OCI-LY1 (cell line): Measurements from ENCODE around the gene FRMD4A.

ENCODE experiments used
- EZH2 ChIP-seq: fragments of 200-600 bp; sonication (generic), shearing (Covaris generic); IDR thresholded peaks from 2 replicates; pipeline ENCODE4 v1.8.0; 2017; ENCODE audit warnings: borderline replicate concordance, mixed run types, mild to moderate bottlenecking, antibody characterized with exemption, low read length, moderate library complexity, mixed read lengths
- TF ChIP-seq, protein P1 (sequence below): fragments of 200-600 bp; sonication (generic), shearing (Covaris generic); IDR thresholded peaks from 2 replicates; pipeline ENCODE4 v1.5.1; 2017; ENCODE audit warnings: mild to moderate bottlenecking, antibody characterized with exemption, low read length, moderate library complexity, mixed read lengths

- TF ChIP-seq, protein P1, sequence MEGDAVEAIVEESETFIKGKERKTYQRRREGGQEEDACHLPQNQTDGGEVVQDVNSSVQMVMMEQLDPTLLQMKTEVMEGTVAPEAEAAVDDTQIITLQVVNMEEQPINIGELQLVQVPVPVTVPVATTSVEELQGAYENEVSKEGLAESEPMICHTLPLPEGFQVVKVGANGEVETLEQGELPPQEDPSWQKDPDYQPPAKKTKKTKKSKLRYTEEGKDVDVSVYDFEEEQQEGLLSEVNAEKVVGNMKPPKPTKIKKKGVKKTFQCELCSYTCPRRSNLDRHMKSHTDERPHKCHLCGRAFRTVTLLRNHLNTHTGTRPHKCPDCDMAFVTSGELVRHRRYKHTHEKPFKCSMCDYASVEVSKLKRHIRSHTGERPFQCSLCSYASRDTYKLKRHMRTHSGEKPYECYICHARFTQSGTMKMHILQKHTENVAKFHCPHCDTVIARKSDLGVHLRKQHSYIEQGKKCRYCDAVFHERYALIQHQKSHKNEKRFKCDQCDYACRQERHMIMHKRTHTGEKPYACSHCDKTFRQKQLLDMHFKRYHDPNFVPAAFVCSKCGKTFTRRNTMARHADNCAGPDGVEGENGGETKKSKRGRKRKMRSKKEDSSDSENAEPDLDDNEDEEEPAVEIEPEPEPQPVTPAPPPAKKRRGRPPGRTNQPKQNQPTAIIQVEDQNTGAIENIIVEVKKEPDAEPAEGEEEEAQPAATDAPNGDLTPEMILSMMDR = no peak
- no peak for TF ChIP-seq EZH2
These were observed 258.2 kb downstream of the FRMD4A start for GRCh38 chr10:14072541-14072940.
